Activated CD4-positive, alpha-beta T cell treated with anti-CD3 and anti-CD28 coated beads, Interleukin-2, amount 50 U/mL, for 48 hours (primary cell): ENCODE measurements around the gene CHCHD3.
A peak's percentile ranks its signal among the peaks of the same experiment; 100 is the strongest.

Experiments
- DNase-seq, 2 experiments: peaks; one replicate each; pipeline ENCODE4 v3.0.0-alpha.2; 2020

CHCHD3 gene

GRCh38 chr7:133081599-133082389 is at the start of gene CHCHD3:
TSS of gene CHCHD3 (minus strand) at chr7:133082090. CDS start at chr7:133081937, 153 bp downstream.
- peak; percentile 94 to 96 for DNase-seq

GRCh38 chr7:133130166-133130565 is 48.3 kb upstream of the CHCHD3 start:
- DNase-seq, result no peak

DNA sequence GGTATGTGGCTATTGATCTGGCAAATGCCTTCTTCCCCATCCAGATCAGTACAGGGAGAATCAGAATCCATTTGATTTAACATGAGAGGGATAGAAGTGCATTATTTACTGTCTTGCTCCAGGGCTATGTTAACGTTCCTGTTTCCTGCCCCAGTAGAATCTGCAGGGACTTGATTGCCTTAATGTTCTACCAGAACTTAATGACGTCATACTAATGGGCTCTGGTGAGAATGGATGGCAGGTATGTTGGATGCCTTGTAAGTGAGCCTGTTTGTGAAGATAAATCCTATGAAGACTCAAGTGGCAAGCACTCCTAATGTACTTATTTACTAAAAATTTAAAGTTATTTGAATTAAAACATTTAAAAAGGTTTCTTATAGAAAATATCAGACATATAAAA is 44.5 kb upstream of the CHCHD3 start:
- DNase-seq, result no peak

- no peak for DNase-seq
Measured at GRCh38 chr7:133124974-133125373, 43.1 kb upstream of the CHCHD3 start.

- no peak for DNase-seq
Measured at GRCh38 chr7:133121175-133121844, 39.4 kb upstream of the CHCHD3 start.

- no peak for DNase-seq
Measured at GRCh38 chr7:133119067-133119466, 37.2 kb upstream of the CHCHD3 start.

DNA sequence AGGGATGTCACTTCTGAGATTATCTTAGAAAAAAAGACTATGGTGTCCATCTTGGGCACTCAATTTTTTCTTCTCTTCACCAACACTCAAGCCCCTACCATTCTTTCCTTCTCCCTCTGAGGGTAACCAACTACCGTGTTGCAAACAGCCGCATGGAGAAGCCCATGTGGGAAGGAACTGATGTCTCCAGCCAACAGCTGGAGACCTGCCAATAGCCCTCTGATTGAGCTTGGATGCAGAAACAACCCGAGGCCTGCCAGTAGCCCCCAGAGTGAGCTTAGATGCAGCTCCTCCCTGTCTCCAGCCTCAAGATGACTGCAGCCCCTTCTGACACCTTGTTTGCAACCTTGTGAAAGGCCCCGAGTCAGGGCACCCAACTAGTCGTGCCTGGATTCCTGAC is 36.4 kb upstream of the CHCHD3 start:
- DNase-seq, result no peak

DNA sequence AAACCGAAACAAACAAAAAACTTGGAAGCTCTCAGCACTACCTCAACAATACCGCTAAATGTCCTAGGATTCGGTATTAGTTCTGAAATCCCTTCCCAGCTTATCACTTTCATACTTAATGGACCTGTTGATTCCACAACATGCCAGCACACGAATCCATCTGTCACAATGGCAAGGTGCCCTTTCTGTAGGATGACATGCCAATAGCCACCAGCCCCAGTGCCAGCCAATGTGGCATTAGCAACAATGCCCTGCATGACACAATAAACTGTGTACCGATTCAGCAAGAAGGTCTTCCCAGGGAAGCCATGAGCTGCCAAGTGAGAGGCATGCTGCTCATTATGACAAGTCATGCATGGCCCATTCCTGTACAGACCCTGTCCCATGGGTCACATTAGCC is 35.6 kb upstream of the CHCHD3 start:
- DNase-seq, result no peak

- no peak for DNase-seq
Measured at GRCh38 chr7:133115596-133115995, 33.7 kb upstream of the CHCHD3 start.

DNA sequence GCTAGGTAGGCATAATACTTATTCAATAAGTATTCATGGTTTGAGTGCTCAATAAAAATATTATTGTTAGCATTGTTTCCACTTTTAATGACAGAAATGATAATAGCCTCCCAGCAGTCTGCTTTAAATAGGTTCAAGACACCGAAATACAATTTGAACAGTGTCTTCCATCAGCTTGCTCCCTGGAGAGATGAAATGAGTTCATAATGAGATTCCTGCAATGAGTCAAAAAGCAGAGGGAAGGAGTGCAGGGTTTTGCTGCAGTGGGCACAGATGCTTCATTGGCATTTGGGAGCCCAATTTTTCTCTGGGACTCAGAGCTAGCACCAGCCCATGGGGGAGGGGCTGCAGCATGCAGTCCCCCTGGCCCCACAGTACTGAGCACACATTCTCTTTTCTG is 32.6 kb upstream of the CHCHD3 start:
- DNase-seq, result no peak

GRCh38 chr7:133112976-133113375 is 31.1 kb upstream of the CHCHD3 start:
- no peak for DNase-seq

GRCh38 chr7:133112335-133112734 is 30.4 kb upstream of the CHCHD3 start:
- DNase-seq, result no peak

GRCh38 chr7:133110312-133110711 is 28.4 kb upstream of the CHCHD3 start:
- DNase-seq, result no peak

GRCh38 chr7:133109816-133110215 is 27.9 kb upstream of the CHCHD3 start:
- DNase-seq, result no peak

GRCh38 chr7:133108023-133108422 is 26.1 kb upstream of the CHCHD3 start:
- no peak for DNase-seq

- no peak for DNase-seq
Measured at GRCh38 chr7:133102276-133103060, 20.6 kb upstream of the CHCHD3 start.

- DNase-seq, result no peak
Measured at GRCh38 chr7:133099633-133100286, 17.9 kb upstream of the CHCHD3 start.

DNA sequence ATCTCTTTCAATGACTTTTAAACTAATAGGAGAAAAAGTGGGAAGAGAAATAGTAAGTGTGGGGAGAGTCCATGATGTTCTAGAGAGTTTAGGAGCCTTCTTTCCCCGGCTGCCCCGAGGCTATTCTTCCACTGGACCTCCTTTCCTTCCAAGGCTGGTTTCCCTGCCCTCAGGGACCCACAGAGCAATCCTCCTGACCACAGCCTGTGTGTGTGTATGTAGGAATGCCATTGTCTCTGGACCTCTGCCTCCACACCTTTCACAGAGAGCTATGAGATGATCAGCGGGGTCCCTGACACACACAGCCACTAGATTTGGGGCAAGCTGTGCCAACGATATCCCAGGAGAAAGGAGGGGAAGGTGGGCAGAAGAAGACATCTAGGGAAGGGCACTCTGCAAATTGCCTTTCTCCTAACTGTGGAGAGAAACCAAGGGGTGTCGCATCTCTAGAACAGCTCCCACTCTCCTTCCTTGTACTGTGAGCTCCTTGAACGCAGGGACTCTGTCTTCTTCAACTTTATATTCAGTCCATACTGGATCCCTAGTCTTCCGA is 13.3 kb upstream of the CHCHD3 start:
- no peak for DNase-seq

- no peak for DNase-seq
Measured at GRCh38 chr7:133091943-133092464, 10.1 kb upstream of the CHCHD3 start.

DNA sequence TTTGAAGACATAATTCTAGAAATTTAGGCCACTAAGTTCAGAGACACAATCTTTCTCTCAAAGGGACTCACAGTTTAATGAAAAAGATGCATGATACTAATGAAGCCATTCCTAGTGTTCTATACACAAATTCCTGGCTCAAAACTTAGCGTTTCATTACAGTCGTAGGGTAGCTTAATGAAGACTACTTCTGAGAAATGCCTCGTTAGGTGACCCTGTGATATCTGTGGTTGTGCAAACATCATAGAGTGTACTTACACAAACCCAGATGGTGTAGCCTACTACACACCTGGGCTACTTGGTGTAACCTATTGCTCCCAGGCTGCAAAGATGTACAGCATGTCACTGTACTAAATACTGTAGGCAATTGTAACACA is 488 bp upstream of the CHCHD3 start:
- peak in 1 of 2 experiments; percentile 4 for DNase-seq

DNA sequence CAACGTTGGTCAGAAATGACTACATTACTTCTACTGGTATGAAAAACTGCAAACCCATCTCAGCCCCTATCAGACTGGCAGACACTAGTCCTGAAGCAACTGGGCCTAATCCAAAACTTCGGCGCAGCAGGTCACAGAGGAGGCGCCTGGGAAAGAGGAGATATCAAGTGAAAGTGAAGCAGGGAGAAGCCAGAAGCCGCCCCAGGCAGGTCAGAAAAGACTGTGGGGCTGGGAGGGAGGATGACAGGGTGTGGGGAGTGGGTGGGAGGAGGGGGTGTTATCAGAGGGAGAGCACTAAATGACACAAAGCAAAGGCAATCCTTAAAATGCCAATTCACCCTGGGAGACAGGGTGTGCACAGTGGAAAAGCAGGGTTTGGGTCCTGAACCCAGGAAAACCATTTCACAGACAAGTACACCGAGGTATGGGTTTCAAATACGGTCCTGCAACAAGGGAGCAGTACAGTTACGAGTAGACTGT is 731 bp downstream of the CHCHD3 start:
- DNase-seq, result peak; percentile 1 to 21

GRCh38 chr7:133079296-133079695 is 2.6 kb downstream of the CHCHD3 start:
- no peak for DNase-seq
